Measurements from ENCODE around the gene RBM44. TPM values are rescaled to one million over a fixed set of nuclear protein-coding genes. Genes with fewer than 3 reads are reported as not detected.

The RBM44 gene
- total and polyA plus RNA-seq, 3 donors from 2014 or later, result 15.0 to 23.4 (median 21.1) TPM

DNA sequence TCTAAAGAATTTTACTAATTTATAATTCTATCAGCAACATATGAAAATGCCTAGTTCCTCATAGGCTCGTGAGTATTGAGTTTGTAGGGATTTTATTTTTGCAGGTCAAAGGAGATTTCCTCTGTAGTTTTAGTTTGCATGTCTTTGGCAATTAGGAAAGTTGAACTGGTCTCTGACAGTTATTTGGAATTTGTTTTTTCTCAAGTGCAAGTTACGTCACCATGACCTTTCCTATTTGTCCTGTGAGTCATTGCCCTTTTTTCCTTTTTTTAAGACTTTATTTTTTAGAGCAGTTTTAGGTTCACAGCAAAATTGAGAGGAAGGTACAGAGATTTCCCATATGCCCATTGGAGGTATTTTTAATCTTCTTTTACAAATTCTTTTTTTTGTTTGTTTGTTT lies 89.8 kb downstream of the RBM44 start:
- 48 to 61% methylated on average over 2 of the region's 2 CpGs for WGBS, 2 donors
- H3K36me3 ChIP-seq (ENCODE audit: low read depth, missing control alignments), result no peaks in the 10 kb centered on the region

DNA sequence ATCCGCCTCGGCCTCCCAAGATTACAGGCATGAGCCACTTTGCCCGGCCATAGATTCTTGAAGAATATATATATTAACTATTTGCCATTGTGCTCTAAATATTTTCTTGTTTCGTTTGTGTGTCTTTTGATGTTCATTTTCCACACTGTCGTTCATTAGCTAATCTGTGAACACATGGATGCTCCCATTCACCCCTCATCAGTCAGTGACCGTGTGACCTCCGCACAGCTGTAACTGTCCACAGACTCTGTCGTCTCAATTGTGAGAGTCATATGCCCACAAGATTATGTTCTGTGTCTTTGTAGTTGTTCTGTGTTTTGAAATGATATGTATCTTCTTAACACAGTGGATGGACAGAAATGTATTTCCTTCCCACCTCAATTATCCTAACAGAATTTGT lies 90.4 kb downstream of the RBM44 start:
- DNase-seq, result no peak
- WGBS, 2 donors, result 86 to 93% methylated on average over 8 of the region's 8 CpGs
- TF ChIP-seq POLR2A (IDR thresholded peaks at IDR 0.05), result no peak
- TF ChIP-seq, protein P1, sequence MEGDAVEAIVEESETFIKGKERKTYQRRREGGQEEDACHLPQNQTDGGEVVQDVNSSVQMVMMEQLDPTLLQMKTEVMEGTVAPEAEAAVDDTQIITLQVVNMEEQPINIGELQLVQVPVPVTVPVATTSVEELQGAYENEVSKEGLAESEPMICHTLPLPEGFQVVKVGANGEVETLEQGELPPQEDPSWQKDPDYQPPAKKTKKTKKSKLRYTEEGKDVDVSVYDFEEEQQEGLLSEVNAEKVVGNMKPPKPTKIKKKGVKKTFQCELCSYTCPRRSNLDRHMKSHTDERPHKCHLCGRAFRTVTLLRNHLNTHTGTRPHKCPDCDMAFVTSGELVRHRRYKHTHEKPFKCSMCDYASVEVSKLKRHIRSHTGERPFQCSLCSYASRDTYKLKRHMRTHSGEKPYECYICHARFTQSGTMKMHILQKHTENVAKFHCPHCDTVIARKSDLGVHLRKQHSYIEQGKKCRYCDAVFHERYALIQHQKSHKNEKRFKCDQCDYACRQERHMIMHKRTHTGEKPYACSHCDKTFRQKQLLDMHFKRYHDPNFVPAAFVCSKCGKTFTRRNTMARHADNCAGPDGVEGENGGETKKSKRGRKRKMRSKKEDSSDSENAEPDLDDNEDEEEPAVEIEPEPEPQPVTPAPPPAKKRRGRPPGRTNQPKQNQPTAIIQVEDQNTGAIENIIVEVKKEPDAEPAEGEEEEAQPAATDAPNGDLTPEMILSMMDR (IDR thresholded peaks at IDR 0.05), result no peak
- Histone ChIP-seq H3K36me3 (ENCODE audit: low read depth, missing control alignments) (no peaks in the 10 kb centered on the region), H3K27me3 (no peaks in the 10 kb centered on the region), H3K9me3 (no peaks in the 10 kb centered on the region), H3K27ac (peak overlapping the region in 1 of 2 donors; percentile 30), H3K4me1 (peaks cover 13% of the 10 kb centered on the region), H3K4me3 (no peak overlapping the region)
- intact Hi-C loops (cut with DNase I; ENCODE audit: low total_unique reads), result no loop called here

More for the DNA sequence above, 89.8 kb downstream of the RBM44 start:
- Histone ChIP-seq H3K27ac (peak overlapping the region in 1 of 2 donors; percentile 30), H3K4me1 (peaks cover 13% of the 10 kb centered on the region), H3K9me3 (no peaks in the 10 kb centered on the region), H3K4me3 (no peak overlapping the region), H3K27me3 (no peaks in the 10 kb centered on the region)
- no peak for DNase-seq
- TF ChIP-seq, protein P1 (IDR thresholded peaks at IDR 0.05), result no peak
- TF ChIP-seq POLR2A (IDR thresholded peaks at IDR 0.05), result no peak
- intact Hi-C loops (cut with DNase I; ENCODE audit: low total_unique reads), result no loop called here

DNA sequence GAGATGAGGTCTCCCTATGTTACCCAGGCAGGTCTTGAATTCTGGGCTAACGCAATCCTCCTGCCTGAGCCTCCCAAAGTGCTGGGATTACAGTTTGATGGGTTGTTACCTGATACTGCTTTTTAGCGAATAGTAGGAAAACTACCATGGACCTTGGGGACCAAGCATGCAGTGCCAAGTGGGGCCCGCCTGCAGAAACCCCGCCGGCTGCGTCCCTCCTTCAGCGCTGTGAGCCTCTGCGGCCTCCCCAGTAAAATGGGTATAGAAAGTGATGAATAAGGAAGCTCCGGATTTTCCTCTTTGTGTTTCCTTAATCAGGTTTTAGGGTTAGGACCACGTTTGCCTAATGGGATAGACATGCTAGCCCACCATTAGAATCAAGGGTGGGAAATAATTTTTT lies 91.2 kb downstream of the RBM44 start:
- 94 to 98% methylated on average over 10 of the region's 10 CpGs for WGBS, 2 donors
- TF ChIP-seq POLR2A (IDR thresholded peaks at IDR 0.05), result no peak
- TF ChIP-seq, protein P1 (IDR thresholded peaks at IDR 0.05), result no peak
- Histone ChIP-seq H3K4me3 (no peak overlapping the region), H3K27me3 (no peaks in the 10 kb centered on the region), H3K4me1 (peaks cover 12% of the 10 kb centered on the region), H3K27ac (no peak overlapping the region), H3K36me3 (ENCODE audit: low read depth, missing control alignments) (no peaks in the 10 kb centered on the region), H3K9me3 (no peaks in the 10 kb centered on the region)
- intact Hi-C loops (cut with DNase I; ENCODE audit: low total_unique reads), result no loop called here
- DNase-seq, result no peak

Small RNAs within 50 kb of the gene (small RNA-seq; reads per million reads assigned to genes)
- gene RF00157, result 0 reads per million in 2 donors

Other genes starting within 250 kb of the RBM44 start
- not detected for gene PRLH, start 232.2 kb upstream of the RBM44 start, total RNA-seq
- gene PRLH, start 232.2 kb upstream of the RBM44 start, polyA plus RNA-seq (ENCODE audit: insufficient read depth, low read depth, low replicate concordance), result not detected
- 1 to 10 TPM; 3.2 TPM for gene RAB17, start 208.0 kb upstream of the RBM44 start, total RNA-seq
- 6.3 TPM for gene RAB17, start 208.0 kb upstream of the RBM44 start, polyA plus RNA-seq (ENCODE audit: insufficient read depth, low read depth, low replicate concordance)
- gene LRRFIP1, start 171.2 kb upstream of the RBM44 start, total RNA-seq, result 10 to 100 TPM; 25.5 to 33.5 TPM
- 17.4 TPM for gene LRRFIP1, start 171.2 kb upstream of the RBM44 start, polyA plus RNA-seq (ENCODE audit: insufficient read depth, low read depth, low replicate concordance)
- 10 to 100 TPM in 1 of 2 donors, 1 to 10 TPM in 1; 8.9 to 14.3 TPM for gene RAMP1, start 60.8 kb downstream of the RBM44 start, total RNA-seq
- gene RAMP1, start 60.8 kb downstream of the RBM44 start, polyA plus RNA-seq (ENCODE audit: insufficient read depth, low read depth, low replicate concordance), result 13.9 TPM
- gene UBE2F, start 168.2 kb downstream of the RBM44 start, total RNA-seq, result 10 to 100 TPM; 72.8 to 77.8 TPM
- gene UBE2F, start 168.2 kb downstream of the RBM44 start, polyA plus RNA-seq (ENCODE audit: insufficient read depth, low read depth, low replicate concordance), result 68.3 TPM

Data from testis (tissue), 3 donors.